Body of pancreas (tissue), 4 donors: Measurements from ENCODE around the gene LETM1. TPM values are rescaled to one million over a fixed set of nuclear protein-coding genes. Genes with fewer than 3 reads are reported as not detected.

Experiments used
- ATAC-seq: fragments of 150-250 bp; one replicate; pipeline ENCODE4 v1.9.1; 2016
- DNase-seq, 4 donors: peaks; one replicate each; pipeline ENCODE4 v3.0.0-alpha.2; 2019
- H3K27ac ChIP-seq, 4 donors: fragments of 200-600 bp; sonication (generic); 1 replicate in 3 of 4; 2 replicates in 1 of 4; pipeline versions ENCODE4 v1.5.1 to v1.6.1; 2016 to 2019; ENCODE audit warnings: mild to moderate bottlenecking in 1 of 4, mixed read lengths in 1 of 4, moderate library complexity in 1 of 4
- H3K27me3 ChIP-seq, 2 donors: fragments of 200-600 bp; sonication (generic); one replicate each; pipeline ENCODE4 v1.6.0; 2016; ENCODE audit warnings: mild to moderate bottlenecking in 1 of 2
- H3K36me3 ChIP-seq, 2 donors: fragments of 200-600 bp; sonication (generic); replicated peaks in 1 of 2; 2 replicates each; pipeline ENCODE4 v1.5.1; 2016; ENCODE audit warnings: low read depth in 2 of 2; ENCODE audit not compliant: insufficient read depth in 1 of 2
- H3K4me1 ChIP-seq: fragments of 200-600 bp; sonication (generic); one replicate; pipeline ENCODE4 v1.6.0; 2016
- H3K4me3 ChIP-seq, 2 donors: fragments of 200-600 bp; sonication (generic); 1 replicate in 1 of 2; 2 replicates in 1 of 2; pipeline ENCODE4 v1.5.1; 2016 to 2019
- H3K9me3 ChIP-seq, 3 donors: fragments of 200-600 bp; sonication (generic); 1 replicate in 2 of 3; 2 replicates in 1 of 3; pipeline ENCODE4 v1.5.1; 2016
- POLR2A ChIP-seq, 3 donors: fragments of 450-650 bp; IDR thresholded peaks; one replicate each; pipeline ENCODE4 v1.6.1; 2016; ENCODE audit warnings: antibody characterized with exemption in 3 of 3, mild to moderate bottlenecking in 2 of 3
- WGBS, 2 donors: methylation state at CpG; one replicate each; pipeline ENCODE4 v1.1.5; 2017; 5-methylcytosine and 5-hydroxymethylcytosine counted together
- intact Hi-C: fragments of 100-400 bp; cut with DNase I; formaldehyde crosslinking; loops from one replicate; pipeline ENCODE4 v1.15.1; 2023
- total RNA-seq, 2 donors: library from RNA; depleted of rRNA; stranded (reverse); fragments of >200 nt; gene quantifications; one replicate each; pipeline ENCODE4 v1.1.0, GENCODE V29; 2016
- TF ChIP-seq, protein P1 (sequence below), 7 experiments: fragments of 450-650 bp in 4 of 7; fragments of 200-600 bp in 3 of 7; sonication (generic) in 3 of 7; IDR thresholded peaks; one replicate each; pipeline ENCODE4 v1.5.1; 2016 to 2019; ENCODE audit warnings: antibody characterized with exemption in 7 of 7

The LETM1 gene
- total RNA-seq, 2 donors from 2014 or later, result 23.3 to 52.4 TPM

DNA sequence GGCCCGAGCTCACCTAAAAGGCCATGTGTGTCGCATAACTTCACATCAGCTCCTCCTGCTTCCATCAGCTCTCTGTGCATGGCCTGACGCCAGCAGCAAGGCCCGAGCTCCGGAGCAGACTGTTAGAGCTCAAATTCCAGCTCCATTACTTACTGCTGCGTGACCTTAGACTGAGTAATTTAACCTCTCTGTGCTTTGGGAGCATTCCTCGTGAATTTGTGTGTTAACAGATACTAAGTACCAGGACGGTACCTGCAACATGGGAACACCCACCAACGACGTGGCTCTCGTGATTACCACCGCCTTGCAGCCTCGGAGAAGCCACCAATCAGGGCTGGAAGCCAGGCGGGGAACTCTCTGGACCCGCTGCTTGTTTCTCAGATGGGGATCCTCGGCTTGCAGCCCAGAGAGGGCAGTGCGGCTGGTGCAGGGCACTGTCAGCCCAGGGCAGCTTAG lies 12.9 kb downstream of the LETM1 start:
- peaks cover 4 to 24% of the 10 kb centered on the region in 2 donors for H3K36me3 ChIP-seq
- DNase-seq (no peak), ATAC-seq (no peak)
- no peak overlapping the region for H3K27ac ChIP-seq
- no peak overlapping the region for H3K4me3 ChIP-seq
- 61 to 85% methylated on average over 4 to 17 of the region's 17 CpGs for WGBS, 2 donors
- H3K27me3 ChIP-seq, result no peaks in the 10 kb centered on the region
- no peaks in the 10 kb centered on the region for H3K9me3 ChIP-seq
- no peaks in the 10 kb centered on the region for H3K4me1 ChIP-seq
- TF ChIP-seq, protein P1, sequence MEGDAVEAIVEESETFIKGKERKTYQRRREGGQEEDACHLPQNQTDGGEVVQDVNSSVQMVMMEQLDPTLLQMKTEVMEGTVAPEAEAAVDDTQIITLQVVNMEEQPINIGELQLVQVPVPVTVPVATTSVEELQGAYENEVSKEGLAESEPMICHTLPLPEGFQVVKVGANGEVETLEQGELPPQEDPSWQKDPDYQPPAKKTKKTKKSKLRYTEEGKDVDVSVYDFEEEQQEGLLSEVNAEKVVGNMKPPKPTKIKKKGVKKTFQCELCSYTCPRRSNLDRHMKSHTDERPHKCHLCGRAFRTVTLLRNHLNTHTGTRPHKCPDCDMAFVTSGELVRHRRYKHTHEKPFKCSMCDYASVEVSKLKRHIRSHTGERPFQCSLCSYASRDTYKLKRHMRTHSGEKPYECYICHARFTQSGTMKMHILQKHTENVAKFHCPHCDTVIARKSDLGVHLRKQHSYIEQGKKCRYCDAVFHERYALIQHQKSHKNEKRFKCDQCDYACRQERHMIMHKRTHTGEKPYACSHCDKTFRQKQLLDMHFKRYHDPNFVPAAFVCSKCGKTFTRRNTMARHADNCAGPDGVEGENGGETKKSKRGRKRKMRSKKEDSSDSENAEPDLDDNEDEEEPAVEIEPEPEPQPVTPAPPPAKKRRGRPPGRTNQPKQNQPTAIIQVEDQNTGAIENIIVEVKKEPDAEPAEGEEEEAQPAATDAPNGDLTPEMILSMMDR (IDR thresholded peaks at IDR 0.05), result no peak
- TF ChIP-seq POLR2A (IDR thresholded peaks at IDR 0.05), result no peak
- intact Hi-C loops, result no loop called here

- peaks cover 4 to 26% of the 10 kb centered on the region in 2 donors for H3K36me3 ChIP-seq
- no peak for TF ChIP-seq POLR2A (IDR thresholded peaks at IDR 0.05)
- TF ChIP-seq, protein P1 (IDR thresholded peaks at IDR 0.05), result no peak
- intact Hi-C loops, result no loop called here
- WGBS, 2 donors, result 81 to 90% methylated on average over 12 to 13 of the region's 13 CpGs
- H3K27me3 ChIP-seq, result no peaks in the 10 kb centered on the region
- no peaks in the 10 kb centered on the region for H3K4me1 ChIP-seq
- no peak overlapping the region for H3K27ac ChIP-seq
- DNase-seq (no peak), ATAC-seq (no peak)
- no peaks in the 10 kb centered on the region for H3K9me3 ChIP-seq
- H3K4me3 ChIP-seq, result no peak overlapping the region
These were observed 13.5 kb downstream of the LETM1 start for GRCh38 chr4:1842339-1842895.

DNA sequence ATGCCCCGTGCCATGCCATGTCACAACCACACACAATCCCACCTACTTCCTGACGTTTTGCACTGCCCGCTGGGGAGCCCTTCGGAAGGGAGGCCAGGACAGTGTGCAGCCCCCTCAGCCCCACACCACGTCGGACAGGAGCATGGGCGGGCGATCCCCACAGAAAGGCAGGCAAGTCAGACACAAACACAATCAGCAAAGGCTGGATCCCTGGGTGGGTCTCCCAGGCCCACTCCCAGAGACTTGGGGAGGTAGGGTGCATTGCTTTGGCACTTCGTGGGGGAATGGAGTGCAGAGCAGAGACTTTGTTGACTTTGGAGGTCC lies 14.1 kb downstream of the LETM1 start:
- intact Hi-C loops, result no loop called here
- Histone ChIP-seq H3K27ac (no peak overlapping the region), H3K36me3 (peaks cover 4 to 24% of the 10 kb centered on the region in 2 donors), H3K9me3 (no peaks in the 10 kb centered on the region), H3K4me1 (no peaks in the 10 kb centered on the region), H3K4me3 (no peak overlapping the region), H3K27me3 (no peaks in the 10 kb centered on the region)
- TF ChIP-seq, protein P1 (IDR thresholded peaks at IDR 0.05), result no peak
- TF ChIP-seq POLR2A (IDR thresholded peaks at IDR 0.05), result no peak
- DNase-seq (no peak), ATAC-seq (no peak)
- 84 to 93% methylated on average over 8 of the region's 9 CpGs for WGBS, 2 donors

DNA sequence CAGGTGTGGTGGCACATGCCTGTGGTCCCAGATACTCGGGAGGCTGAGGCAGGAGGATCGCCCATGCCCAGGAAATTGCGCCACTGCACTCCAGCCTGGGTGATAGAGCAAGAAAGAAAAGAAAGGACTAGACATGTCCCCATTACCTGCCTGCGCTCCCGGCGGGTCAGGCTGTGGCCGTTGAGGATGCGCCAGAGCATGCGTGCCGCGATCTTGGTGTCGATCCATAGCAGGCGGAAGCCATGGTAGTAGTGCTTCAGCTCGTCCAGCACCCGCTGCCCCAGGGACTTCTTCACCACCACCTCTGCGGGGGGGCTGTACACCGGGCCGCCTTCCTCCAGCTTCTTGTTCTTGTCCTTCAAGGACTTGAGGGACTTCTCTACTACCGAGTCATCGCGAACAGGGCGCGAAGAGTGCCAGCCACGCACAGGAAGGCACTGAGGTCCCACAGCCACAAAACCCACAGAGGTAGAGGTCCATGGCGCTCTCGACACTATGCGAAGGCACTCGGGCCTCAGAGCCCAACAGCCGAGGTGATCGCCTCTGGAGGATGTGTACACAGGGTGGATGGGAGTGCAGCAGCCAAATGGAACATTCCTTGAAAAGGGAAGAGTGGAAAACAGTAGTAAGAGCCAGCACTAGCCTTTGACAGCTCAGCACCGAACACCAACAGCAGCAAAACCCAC lies 14.6 kb downstream of the LETM1 start:
- 89% methylated on average over 22 to 31 of the region's 31 CpGs for WGBS, 2 donors
- H3K4me3 ChIP-seq, result no peak overlapping the region
- no peak for TF ChIP-seq POLR2A (IDR thresholded peaks at IDR 0.05)
- TF ChIP-seq, protein P1 (IDR thresholded peaks at IDR 0.05), result no peak
- DNase-seq (no peak), ATAC-seq (no peak)
- intact Hi-C loops, result no loop called here
- H3K9me3 ChIP-seq, result no peaks in the 10 kb centered on the region
- peaks cover 4 to 25% of the 10 kb centered on the region in 2 donors for H3K36me3 ChIP-seq
- no peaks in the 10 kb centered on the region for H3K4me1 ChIP-seq
- H3K27ac ChIP-seq, result no peak overlapping the region
- H3K27me3 ChIP-seq, result no peaks in the 10 kb centered on the region

GRCh38 chr4:1839282-1839681 lies 16.7 kb downstream of the LETM1 start:
- WGBS, 2 donors, result 87 to 91% methylated on average over 7 of the region's 7 CpGs
- Histone ChIP-seq H3K4me1 (no peaks in the 10 kb centered on the region), H3K9me3 (no peaks in the 10 kb centered on the region), H3K27me3 (no peaks in the 10 kb centered on the region), H3K36me3 (peaks cover 4 to 41% of the 10 kb centered on the region in 2 donors), H3K4me3 (no peak overlapping the region), H3K27ac (no peak overlapping the region)
- DNase-seq (no peak), ATAC-seq (no peak)
- intact Hi-C loops, result no loop called here
- no peak for TF ChIP-seq POLR2A (IDR thresholded peaks at IDR 0.05)
- TF ChIP-seq, protein P1 (IDR thresholded peaks at IDR 0.05), result no peak
